GM10248 (cell line): ENCODE data around the gene ERC2.

Experiments
- CTCF ChIA-PET: fragments of 300-600 bp; sonication (Branson Sonifier 250); formaldehyde crosslinking; extraction: SDS; loops from one replicate; lab custom pipeline; 2021; ENCODE audit warnings: antibody characterized with exemption; lab: Yijun Ruan, JAX
- POLR2A ChIA-PET: fragments of 350-650 bp; sonication (Branson Sonifier 250); formaldehyde crosslinking; extraction: SDS; loops from one replicate; lab custom pipeline; 2020; ENCODE audit warnings: antibody characterized with exemption; lab: Yijun Ruan, JAX
- DNase-seq: peaks from one replicate; pipeline ENCODE4 v3.0.0; 2012; ENCODE audit errors: extremely low spot score
- TF ChIP-seq, protein P1 (sequence below): IDR thresholded peaks from 2 replicates; pipeline ENCODE4 v1.5.1; 2012; ENCODE audit warnings: mild to moderate bottlenecking, low read depth; ENCODE audit errors: extremely low read depth, missing control alignments, control extremely low read depth

The ERC2 gene

DNA sequence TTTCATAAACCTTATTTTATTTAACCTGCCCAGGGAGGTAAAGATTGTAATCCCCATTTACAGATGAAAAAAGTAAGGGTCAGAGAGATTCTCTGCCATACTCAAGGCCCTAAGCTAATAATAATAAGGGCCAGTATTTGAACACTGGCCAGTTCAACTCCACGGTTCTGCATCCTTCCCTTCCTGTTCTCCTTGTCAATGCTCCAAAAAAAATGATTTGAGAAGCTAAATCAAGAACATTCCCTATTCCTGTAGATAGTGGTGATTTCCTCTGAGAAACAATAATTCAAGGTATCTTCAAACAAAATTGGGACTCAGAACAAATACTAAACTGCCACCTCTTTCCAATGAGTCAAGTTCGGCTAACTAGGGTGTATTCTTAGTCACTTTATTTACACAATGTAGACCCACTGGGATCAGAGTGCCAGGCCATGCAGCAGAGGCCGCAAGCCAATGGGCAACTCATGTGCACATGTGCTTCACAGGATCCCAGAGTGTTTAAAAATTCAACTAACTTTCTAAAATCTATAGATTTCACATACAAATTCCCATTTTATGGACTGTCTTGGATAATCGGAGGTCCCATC lies 521.6 kb downstream of the ERC2 start:
- CTCF ChIA-PET = interaction anchor here (1.2 to 1.6 kb wide), 2 partner anchors 10 to 29 kb away, joined by 3 to 4 read pairs; no protein-coding TSS in a partner anchor
- no peak for DNase-seq
- POLR2A ChIA-PET = no interaction called here
- TF ChIP-seq, protein P1, sequence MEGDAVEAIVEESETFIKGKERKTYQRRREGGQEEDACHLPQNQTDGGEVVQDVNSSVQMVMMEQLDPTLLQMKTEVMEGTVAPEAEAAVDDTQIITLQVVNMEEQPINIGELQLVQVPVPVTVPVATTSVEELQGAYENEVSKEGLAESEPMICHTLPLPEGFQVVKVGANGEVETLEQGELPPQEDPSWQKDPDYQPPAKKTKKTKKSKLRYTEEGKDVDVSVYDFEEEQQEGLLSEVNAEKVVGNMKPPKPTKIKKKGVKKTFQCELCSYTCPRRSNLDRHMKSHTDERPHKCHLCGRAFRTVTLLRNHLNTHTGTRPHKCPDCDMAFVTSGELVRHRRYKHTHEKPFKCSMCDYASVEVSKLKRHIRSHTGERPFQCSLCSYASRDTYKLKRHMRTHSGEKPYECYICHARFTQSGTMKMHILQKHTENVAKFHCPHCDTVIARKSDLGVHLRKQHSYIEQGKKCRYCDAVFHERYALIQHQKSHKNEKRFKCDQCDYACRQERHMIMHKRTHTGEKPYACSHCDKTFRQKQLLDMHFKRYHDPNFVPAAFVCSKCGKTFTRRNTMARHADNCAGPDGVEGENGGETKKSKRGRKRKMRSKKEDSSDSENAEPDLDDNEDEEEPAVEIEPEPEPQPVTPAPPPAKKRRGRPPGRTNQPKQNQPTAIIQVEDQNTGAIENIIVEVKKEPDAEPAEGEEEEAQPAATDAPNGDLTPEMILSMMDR = no peak

DNA sequence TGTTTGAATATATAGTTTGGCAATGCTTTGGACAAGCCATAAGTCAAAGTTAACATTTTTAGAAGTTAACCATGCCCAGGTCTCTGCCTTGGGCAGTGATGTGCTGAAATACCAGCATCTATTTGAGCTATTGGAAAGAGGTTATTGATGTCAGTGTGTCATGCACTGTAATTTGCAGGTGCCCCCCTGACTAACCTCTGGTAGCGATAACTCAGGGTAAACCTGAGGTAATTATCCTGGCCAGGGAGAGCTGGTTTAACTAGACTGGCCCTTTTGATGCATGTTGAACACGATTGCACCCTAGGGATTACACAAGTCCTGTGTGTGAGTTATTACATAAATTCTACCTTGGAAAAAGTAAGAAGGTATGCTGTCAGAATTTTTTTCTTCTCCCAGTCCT lies 525.4 kb downstream of the ERC2 start:
- ChIA-PET CTCF (no interaction called here), POLR2A (no interaction called here)
- no peak for DNase-seq
- TF ChIP-seq, protein P1 = no peak

DNA sequence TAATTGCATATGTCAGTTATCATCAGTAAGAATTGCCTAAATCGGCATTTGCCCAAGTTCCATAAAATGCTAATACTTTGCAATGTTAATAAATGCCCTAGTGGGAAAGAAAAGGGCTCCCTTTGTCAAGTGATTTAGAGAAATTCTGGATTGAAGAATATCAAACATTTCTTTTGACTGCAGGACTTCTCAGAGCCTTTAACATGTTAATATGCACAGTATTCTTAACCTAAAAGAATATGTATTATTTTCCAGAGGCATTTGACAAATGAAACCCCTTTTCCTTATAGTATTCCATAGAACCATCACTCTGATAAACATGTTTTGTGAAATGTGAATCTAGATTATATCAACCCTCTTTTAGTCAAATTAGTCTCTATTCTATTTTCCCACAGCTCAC lies 529.0 kb downstream of the ERC2 start:
- ChIA-PET CTCF (no interaction called here), POLR2A (no interaction called here)
- no peak for DNase-seq

DNA sequence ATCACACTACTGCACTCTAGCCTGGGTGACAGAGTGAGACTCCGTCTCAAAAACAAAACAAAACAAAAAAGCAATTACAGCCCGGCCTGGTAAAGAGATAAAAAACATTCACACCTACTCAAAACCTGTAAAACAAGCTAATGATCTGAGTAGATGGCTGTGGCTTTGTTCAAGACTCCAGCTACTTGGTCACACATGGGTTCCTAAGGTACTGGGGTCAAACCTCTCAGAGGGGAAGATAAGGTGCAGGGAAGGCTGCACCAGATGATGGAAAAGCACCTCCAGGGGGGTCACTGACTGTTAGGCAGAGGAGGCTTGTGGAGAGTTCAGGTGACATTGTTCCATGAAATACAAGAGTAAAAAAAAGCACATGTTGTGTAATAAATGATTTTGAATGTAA lies 531.0 kb downstream of the ERC2 start:
- no peak for DNase-seq
- ChIA-PET POLR2A (no interaction called here), CTCF (no interaction called here)
- TF ChIP-seq, protein P1 = no peak

More for the DNA sequence above, 529.0 kb downstream of the ERC2 start:
- TF ChIP-seq, protein P1 = no peak

DNA sequence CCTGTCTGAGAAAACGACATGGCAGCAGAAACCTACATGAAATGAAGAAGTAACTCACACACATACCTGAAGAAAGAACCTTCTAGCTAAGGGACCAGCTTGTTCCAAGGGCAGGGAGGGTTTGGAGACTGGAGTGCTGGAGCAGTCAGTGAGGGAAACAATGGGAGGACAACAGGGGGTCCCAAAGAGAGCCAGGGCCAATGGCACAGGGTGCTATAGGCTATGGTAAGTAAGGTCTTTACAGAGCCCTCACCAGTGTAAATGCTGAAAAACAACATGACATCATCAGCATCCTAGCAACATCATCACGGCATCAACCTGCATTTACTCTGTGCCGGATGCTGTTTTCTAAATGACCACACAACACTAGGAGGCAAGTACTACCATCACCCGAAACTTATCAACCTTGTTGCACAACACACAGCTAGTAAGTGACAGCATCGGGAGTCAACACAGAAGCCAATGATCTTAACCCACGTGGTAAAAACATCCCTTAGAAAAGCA lies 531.7 kb downstream of the ERC2 start:
- ChIA-PET POLR2A (no interaction called here), CTCF (interaction anchor here (2.4 kb wide), 1 partner anchor 13 kb away, joined by 6 read pairs; no protein-coding TSS in a partner anchor)
- TF ChIP-seq, protein P1 = no peak
- no peak for DNase-seq

DNA sequence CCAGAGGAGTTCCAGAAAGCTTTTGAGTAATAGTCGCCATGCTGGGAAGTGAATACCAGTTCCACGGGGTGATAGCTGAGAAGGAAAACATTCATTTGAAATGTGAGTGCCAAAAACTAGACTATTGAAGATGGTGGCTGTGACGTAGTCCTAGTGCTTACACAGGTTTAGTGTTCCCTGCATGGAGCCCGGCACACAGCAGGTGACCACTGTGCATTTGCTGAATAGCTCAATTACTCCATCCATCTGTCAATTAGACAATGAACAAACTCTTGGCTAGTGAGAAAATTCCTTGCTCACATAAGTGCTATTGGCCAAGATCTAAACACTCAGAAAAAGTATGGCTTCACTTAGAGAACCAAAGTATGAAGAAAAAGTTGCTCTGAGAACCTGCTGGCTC lies 533.0 kb downstream of the ERC2 start:
- POLR2A ChIA-PET = no interaction called here
- TF ChIP-seq, protein P1 = no peak
- CTCF ChIA-PET = interaction anchor here (2.4 kb wide), 1 partner anchor 12 kb away, joined by 6 read pairs; no protein-coding TSS in a partner anchor
- DNase-seq = no peak
